Central memory CD4-positive, alpha-beta T cell (primary cell): ENCODE measurements around the gene RAB3IL1.

Experiments
- DNase-seq: peaks from one replicate; pipeline ENCODE4 v3.0.0; 2022

RAB3IL1 gene

DNA sequence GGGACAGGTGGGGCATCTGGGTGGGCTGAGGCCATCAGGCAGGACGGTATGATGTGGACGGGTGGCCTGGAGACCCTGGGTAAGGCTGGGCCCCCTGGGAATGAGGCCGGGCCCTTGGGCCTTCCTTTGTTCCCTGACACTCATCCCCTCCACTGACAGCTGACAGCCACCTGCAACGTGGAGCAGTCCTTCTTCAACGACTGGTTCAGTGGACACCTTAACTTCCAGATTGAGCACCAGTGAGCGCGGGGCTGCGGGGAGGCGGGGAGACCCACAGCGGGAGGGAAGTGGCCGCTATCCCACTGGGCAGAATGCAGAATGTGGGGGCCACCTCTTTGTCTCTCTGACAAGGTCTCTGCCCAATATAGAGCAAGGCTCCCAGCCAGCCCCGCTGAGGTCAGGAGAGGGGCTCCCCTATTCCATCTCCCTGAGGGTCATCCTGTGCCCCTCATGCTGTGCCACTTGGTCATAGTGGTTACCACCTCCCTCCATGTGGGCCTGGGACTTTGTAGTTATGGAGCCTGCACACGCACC, 53.8 kb downstream of the RAB3IL1 start:
- no peak for DNase-seq

DNA sequence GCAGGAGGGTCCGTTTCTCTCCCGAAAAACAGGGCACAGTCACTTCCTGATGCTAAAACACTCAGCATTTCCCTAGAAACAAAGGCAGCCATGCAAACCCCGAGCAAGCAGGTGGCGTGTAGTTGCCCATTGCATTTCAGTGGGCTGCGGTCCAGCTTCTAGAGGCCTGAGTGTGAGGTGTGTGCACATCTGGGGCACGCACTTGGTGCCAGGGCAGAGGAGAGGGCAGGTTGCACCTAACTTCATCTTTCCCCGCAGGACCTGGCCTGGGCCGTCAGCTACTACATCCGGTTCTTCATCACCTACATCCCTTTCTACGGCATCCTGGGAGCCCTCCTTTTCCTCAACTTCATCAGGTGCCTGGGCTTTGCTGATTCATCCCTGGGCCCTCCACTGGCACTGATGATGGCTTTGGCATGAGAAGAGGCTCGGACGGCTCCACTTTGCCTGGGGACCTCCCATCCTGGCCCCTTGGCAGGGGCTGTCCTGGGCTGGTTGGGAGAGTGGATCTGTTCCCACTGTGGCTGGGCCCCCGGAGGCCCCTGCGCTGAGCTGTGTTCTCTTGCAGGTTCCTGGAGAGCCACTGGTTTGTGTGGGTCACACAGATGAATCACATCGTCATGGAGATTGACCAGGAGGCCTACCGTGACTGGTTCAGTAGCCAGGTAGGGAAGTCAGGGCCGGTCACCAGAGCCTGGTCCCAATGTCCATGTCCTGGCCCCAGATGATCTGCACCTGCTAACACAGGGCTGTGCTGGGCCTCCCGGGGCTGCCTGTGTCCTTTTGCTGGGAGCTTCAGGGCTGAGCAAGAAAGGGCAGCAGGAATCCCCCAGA, 54.4 kb downstream of the RAB3IL1 start:
- DNase-seq = no peak

DNA sequence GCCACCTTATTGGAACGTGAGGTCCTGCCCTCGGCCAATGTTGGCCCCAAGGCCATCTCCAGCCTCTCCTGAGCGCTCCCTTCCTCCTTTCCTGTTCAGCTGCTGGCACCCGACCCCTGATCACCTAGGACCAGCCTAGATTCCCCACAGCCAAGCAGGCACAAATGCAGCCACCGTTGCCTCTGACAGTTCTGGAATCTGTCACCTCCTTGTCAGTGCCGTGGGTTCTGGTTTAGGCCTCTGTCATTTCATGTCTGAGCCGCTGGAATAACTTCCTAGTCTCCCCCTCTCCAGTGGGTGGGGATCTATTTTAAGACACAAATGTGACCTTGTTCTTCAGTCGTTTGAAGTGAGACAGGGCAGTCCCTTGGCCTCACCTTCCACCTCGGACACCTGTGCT, 55.7 kb downstream of the RAB3IL1 start:
- DNase-seq = no peak

GRCh38 chr11:61860054-61860903, 57.1 kb downstream of the RAB3IL1 start:
- no peak for DNase-seq

DNA sequence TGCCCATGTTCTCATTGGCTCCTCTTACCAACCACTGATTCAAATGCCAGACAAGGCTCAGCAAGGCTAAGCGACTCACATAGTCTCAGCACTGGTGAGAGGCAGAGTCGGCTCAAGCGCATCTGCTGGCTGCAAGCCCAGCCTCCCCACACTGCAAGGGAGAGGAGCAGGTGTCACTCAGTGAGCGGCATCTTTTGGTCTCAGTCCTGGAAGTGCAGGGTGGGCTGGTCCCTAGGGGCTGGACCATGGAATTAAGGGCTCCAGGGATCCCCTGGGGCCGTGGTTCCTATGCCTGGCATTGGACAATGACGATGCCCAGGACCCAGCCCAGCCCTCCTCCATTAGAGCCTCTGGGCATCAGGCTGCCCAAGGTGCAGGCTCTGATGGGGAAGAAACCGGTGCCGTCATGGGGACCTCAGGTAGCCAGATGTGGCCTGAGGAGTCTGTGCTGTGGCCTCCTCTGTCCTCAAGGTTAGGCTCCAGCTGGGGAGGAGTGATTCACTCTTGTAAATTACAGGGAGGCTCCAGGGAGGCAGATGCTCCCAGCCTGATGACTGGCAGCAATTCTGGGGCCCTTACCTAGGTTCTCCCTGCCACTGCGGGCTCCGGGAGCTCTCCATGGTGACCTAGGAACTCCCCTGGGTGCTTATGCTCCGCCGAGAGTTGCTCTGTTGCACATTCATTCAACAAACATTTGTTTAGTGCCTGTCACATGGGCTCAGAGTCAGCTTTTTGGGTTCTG, 61.3 kb downstream of the RAB3IL1 start:
- DNase-seq = no peak

DNA sequence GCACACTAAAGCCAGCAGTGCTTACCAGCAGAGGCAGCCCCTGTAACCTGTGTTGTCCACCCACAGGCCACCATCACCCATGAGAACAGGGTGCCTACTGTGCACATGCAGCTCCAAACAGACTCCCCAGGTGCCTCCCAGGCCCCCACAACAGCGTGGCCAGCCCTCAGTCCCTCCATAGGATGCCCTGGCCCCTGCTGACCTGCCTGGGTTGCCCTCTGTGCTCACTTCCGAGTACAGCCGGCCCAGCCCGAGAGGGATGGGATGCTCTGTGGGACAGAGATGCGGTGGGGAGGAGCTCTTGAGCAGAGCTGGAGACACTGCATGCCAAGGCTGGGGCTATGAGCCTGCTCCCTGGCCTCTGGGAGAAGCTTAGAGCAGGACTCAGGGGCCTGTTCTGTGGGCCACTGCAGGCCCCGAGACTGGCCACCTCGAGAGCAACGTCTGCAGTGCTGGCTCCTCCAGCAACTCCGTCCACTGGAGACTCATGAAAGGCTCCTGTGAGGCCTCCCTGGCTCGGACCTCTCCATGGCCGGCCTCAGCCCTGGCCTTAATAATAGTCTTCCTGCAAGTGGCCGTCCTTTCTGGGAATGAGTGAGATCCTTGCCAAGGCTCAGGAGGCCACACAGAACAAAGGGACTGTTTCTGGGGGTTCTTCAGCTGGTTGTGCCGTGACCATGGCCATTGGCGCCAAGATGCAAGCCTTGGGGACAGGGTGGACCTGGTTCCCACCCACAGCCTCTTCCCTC, 62.2 kb downstream of the RAB3IL1 start:
- no peak for DNase-seq

DNA sequence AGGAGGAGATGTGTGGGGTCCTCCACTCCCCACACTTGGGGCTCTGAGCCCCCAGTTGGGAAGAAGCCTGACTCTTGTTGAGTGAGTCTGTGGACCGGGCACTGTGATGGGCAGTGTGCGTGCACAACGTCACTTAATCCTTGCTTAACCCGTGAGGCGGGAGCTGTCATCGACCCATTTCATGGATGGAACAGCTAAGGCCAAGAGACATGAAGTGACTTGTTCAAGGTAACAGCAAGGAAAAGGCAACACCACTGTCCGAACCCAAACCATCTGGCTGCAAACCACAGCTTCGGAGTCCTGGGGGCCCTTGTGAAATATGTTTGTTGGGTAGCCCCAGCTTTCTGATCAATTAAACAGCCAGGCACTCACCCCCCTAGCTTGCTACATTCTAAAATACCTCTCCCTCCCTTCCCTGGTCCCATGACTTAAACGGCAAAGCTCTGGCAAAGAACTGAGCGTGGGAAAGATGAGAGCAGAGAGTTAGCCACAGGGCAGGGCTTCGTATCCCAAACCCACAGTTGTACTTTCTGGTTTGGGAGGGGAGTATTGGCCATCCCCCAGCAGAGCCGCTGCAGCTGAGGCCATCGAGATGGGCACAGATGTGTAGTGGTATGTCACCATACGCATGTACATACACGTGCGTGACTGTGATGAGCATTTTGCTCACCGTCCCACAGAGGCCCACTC, 63.0 kb downstream of the RAB3IL1 start:
- DNase-seq = no peak

- DNase-seq = no peak
Measured at GRCh38 chr11:61853698-61854169, 63.6 kb downstream of the RAB3IL1 start.

DNA sequence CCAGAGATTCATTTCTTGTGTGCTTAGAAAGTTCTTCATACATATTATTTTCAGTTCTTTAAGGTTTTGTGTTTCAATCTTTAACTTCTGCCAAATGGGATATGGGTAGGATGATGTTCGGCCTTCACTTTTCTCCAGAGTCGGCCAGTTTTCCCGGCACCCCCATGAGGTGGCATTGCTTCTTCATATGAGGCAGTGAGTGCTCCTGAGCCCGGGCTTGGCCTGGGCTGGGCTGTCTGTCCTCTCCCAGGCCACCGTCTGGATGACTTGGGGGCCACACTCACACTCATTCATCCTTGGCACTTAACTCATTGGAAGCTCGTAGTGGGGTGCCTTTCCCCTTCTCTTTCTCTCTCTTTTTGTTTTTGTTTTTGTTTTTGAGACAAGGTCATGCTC, 65.5 kb downstream of the RAB3IL1 start:
- DNase-seq = no peak

- DNase-seq = no peak
Measured at GRCh38 chr11:61851113-61851899, 66.1 kb downstream of the RAB3IL1 start.

DNA sequence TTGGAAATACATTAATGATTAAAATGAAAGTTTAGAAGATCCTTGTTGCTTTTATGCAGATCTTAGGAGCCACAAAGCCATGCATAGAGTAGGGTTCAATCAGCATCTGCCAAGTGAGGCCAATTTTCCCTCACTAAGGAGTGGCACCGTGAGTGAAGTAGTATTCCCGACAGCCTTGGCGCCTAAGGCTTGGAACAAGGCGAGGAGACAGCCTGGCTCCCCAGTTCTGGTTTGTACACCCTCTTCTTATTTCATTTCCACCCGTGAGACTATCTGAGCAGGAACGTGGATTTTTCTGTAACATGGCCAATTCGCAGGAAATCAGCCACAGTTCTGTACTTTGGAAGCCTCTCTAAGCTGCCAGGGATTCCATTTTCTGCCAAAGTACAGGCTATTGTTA, 66.7 kb downstream of the RAB3IL1 start:
- no peak for DNase-seq

- DNase-seq = no peak
Measured at GRCh38 chr11:61848631-61849030, 68.7 kb downstream of the RAB3IL1 start.

- DNase-seq = no peak
Measured at GRCh38 chr11:61847914-61848581, 69.3 kb downstream of the RAB3IL1 start.
